ENCODE results near the gene MDGA2. TPM values are rescaled to one million over a fixed set of nuclear protein-coding genes. Genes with fewer than 3 reads are reported as not detected.

The MDGA2 gene
- total and polyA plus RNA-seq, 9 of the 15 experiments (the other 6 are each of a cell fraction or from before 2014, with no cell fraction given) = 0.01 to 0.18 (median 0.03) TPM; not detected in 5

GRCh38 chr14:47596232-47596631 lies 79.2 kb downstream of the MDGA2 start:
- H3K9me3 ChIP-seq (replicated peaks; ENCODE audit: control insufficient read depth, insufficient read depth, low read depth, low read length) = no peaks in the 10 kb centered on the region
- TF ChIP-seq FOXP1 (CRISPR knock-in tag; IDR thresholded peaks at IDR 0.05) = no peak
- TF ChIP-seq RBFOX2 (IDR thresholded peaks at IDR 0.05; ENCODE audit: low read depth, low read length) = no peak
- no peak for TF ChIP-seq SMARCE1 (IDR thresholded peaks at IDR 0.05)
- TF ChIP-seq ZBTB2 (IDR thresholded peaks at IDR 0.05) = no peak
- TF ChIP-seq ZNF224 (CRISPR knock-in tag; IDR thresholded peaks at IDR 0.05) = no peak
- no peak for TF ChIP-seq ARID3B (CRISPR knock-in tag; IDR thresholded peaks at IDR 0.05; ENCODE audit: borderline replicate concordance)
- no peak for TF ChIP-seq IRF2 (CRISPR knock-in tag; IDR thresholded peaks at IDR 0.05)
- no peak for TF ChIP-seq TCF3 (CRISPR knock-in tag; IDR thresholded peaks at IDR 0.05)
- TF ChIP-seq ZNF165 (CRISPR knock-in tag; IDR thresholded peaks at IDR 0.05; ENCODE audit: borderline replicate concordance) = no peak
- no peak for TF ChIP-seq MECOM (CRISPR knock-in tag; IDR thresholded peaks at IDR 0.05)
- TF ChIP-seq SNIP1 (IDR thresholded peaks at IDR 0.05; ENCODE audit: low read depth) = no peak
- H3K36me3 ChIP-seq (ENCODE audit: control insufficient read depth, insufficient read depth, low read length) = no peaks in the 10 kb centered on the region
- no peaks in the 10 kb centered on the region for H3K79me2 ChIP-seq (ENCODE audit: control insufficient read depth, insufficient read depth, low read length)
- H3K4me3 ChIP-seq = no peak overlapping the region
- DNase-seq (ENCODE audit: extremely low read depth in 1 of 4, low spot score in 3 of 4) (no peak), FAIRE-seq (no peak), ATAC-seq (no peak)
- H3K27me3 ChIP-seq (ENCODE audit: control insufficient read depth in 2 of 2, insufficient read depth in 2 of 2, low read length in 2 of 2) = no peaks in the 10 kb centered on the region
- no peaks in the 10 kb centered on the region for H4K20me1 ChIP-seq (replicated peaks; ENCODE audit: control insufficient read depth, insufficient read depth, low read length)
- H3K9ac ChIP-seq (ENCODE audit: insufficient read depth in 1 of 2, low read depth in 2 of 2, low read length in 2 of 2) = no peak overlapping the region
- WGBS (ENCODE audit: insufficient coverage, low coverage, missing lambda C conversion rate) = 3% methylated on average over 3 of the region's 3 CpGs
- H3K27ac ChIP-seq (ENCODE audit: extremely low read depth, low read depth, low read length) = no peak overlapping the region
- POLR2A ChIA-PET = no interaction called here
- intact Hi-C loops (cut with micrococcal nuclease) = no loop called here
- CTCF ChIA-PET (ENCODE audit: low intra/inter-chr PET ratio) = no interaction called here
- BruUV-seq (replicated peaks) = no TSS peak
- H2AFZ ChIP-seq (ENCODE audit: low read depth, low read length) = no peak overlapping the region
- H3K4me1 ChIP-seq (replicated peaks in 1 of 2; ENCODE audit: control insufficient read depth in 2 of 2, insufficient read depth in 2 of 2, low read length in 2 of 2) = no peaks in the 10 kb centered on the region
- H3K4me2 ChIP-seq (ENCODE audit: insufficient read depth, low read length) = no peak overlapping the region
- no peaks in the 10 kb centered on the region for H3K9me1 ChIP-seq (ENCODE audit: control insufficient read depth, insufficient read depth, low read length)
- in situ Hi-C loops (cut with MboI) = no loop called here

Measured in K562 (cell line).